Measurements from ENCODE around the gene CD93. TPM values are rescaled to one million over a fixed set of nuclear protein-coding genes. Genes with fewer than 3 reads are reported as not detected.

The CD93 gene, protein sequence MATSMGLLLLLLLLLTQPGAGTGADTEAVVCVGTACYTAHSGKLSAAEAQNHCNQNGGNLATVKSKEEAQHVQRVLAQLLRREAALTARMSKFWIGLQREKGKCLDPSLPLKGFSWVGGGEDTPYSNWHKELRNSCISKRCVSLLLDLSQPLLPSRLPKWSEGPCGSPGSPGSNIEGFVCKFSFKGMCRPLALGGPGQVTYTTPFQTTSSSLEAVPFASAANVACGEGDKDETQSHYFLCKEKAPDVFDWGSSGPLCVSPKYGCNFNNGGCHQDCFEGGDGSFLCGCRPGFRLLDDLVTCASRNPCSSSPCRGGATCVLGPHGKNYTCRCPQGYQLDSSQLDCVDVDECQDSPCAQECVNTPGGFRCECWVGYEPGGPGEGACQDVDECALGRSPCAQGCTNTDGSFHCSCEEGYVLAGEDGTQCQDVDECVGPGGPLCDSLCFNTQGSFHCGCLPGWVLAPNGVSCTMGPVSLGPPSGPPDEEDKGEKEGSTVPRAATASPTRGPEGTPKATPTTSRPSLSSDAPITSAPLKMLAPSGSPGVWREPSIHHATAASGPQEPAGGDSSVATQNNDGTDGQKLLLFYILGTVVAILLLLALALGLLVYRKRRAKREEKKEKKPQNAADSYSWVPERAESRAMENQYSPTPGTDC
- polyA plus RNA-seq (2012; ENCODE audit: insufficient read length, low read depth): 0.05 TPM

DNA sequence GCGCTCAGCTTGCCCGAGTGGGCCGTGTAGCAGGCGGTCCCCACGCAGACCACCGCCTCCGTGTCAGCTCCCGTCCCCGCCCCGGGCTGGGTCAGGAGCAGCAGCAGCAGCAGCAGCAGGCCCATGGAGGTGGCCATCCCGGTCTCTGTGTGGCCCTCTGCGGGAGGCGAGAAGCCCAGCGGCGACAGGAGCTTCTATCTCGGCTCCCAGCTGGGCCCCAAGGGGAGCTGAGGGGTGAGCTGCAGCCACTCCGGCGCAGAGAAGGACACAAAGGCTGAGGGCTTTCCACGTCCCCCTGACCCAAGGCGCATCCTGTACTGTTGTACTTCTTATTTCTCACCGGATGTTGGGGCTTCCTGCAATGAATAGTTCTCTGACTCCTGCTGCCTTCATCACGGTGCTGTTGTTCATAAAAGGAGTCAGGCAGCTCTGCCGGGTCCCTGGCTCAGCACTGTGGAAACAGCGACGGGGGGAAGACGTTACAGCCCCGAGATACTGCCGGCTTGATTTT lies at the start of gene CD93:
Gene CD93, minus strand, starts transcription at position 269 of the 511 bp plus-strand sequence. Its CDS starts 132 bp downstream, at position 137.
- no peak for TF ChIP-seq SIN3A (IDR thresholded peaks at IDR 0.05; ENCODE audit: borderline replicate concordance, insufficient read depth, low read length)
- no peak for TF ChIP-seq POLR2AphosphoS5 (IDR thresholded peaks at IDR 0.05; ENCODE audit: low read depth, low read length)
- TF ChIP-seq TAF1 (IDR thresholded peaks at IDR 0.05; ENCODE audit: borderline replicate concordance, insufficient read depth, low read length): no peak
- TF ChIP-seq FOXP2 (optimal IDR thresholded peaks at IDR 0.05; ENCODE audit: borderline replicate concordance, extremely low read depth, extremely low read length, insufficient read depth): no peak
- TF ChIP-seq, protein P1, sequence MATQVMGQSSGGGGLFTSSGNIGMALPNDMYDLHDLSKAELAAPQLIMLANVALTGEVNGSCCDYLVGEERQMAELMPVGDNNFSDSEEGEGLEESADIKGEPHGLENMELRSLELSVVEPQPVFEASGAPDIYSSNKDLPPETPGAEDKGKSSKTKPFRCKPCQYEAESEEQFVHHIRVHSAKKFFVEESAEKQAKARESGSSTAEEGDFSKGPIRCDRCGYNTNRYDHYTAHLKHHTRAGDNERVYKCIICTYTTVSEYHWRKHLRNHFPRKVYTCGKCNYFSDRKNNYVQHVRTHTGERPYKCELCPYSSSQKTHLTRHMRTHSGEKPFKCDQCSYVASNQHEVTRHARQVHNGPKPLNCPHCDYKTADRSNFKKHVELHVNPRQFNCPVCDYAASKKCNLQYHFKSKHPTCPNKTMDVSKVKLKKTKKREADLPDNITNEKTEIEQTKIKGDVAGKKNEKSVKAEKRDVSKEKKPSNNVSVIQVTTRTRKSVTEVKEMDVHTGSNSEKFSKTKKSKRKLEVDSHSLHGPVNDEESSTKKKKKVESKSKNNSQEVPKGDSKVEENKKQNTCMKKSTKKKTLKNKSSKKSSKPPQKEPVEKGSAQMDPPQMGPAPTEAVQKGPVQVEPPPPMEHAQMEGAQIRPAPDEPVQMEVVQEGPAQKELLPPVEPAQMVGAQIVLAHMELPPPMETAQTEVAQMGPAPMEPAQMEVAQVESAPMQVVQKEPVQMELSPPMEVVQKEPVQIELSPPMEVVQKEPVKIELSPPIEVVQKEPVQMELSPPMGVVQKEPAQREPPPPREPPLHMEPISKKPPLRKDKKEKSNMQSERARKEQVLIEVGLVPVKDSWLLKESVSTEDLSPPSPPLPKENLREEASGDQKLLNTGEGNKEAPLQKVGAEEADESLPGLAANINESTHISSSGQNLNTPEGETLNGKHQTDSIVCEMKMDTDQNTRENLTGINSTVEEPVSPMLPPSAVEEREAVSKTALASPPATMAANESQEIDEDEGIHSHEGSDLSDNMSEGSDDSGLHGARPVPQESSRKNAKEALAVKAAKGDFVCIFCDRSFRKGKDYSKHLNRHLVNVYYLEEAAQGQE (IDR thresholded peaks at IDR 0.05; ENCODE audit: insufficient read depth in 1 of 2, low read depth in 2 of 2, low read length in 2 of 2): no peak

GRCh38 chr20:23133560-23133998 lies 47.5 kb upstream of the CD93 start:
- TF ChIP-seq POLR2AphosphoS5 (IDR thresholded peaks at IDR 0.05; ENCODE audit: low read depth, low read length) (no peak), SIN3A (IDR thresholded peaks at IDR 0.05; ENCODE audit: borderline replicate concordance, insufficient read depth, low read length) (no peak), FOXP2 (optimal IDR thresholded peaks at IDR 0.05; ENCODE audit: borderline replicate concordance, extremely low read depth, extremely low read length, insufficient read depth) (no peak), TAF1 (IDR thresholded peaks at IDR 0.05; ENCODE audit: borderline replicate concordance, insufficient read depth, low read length) (no peak)
- TF ChIP-seq, protein P1 (IDR thresholded peaks at IDR 0.05; ENCODE audit: insufficient read depth in 1 of 2, low read depth in 2 of 2, low read length in 2 of 2): no peak

- TF ChIP-seq SIN3A (IDR thresholded peaks at IDR 0.05; ENCODE audit: borderline replicate concordance, insufficient read depth, low read length) (no peak), POLR2AphosphoS5 (IDR thresholded peaks at IDR 0.05; ENCODE audit: low read depth, low read length) (no peak), TAF1 (IDR thresholded peaks at IDR 0.05; ENCODE audit: borderline replicate concordance, insufficient read depth, low read length) (no peak), FOXP2 (optimal IDR thresholded peaks at IDR 0.05; ENCODE audit: borderline replicate concordance, extremely low read depth, extremely low read length, insufficient read depth) (no peak)
- TF ChIP-seq, protein P1 (IDR thresholded peaks at IDR 0.05; ENCODE audit: insufficient read depth in 1 of 2, low read depth in 2 of 2, low read length in 2 of 2): no peak
These were observed 46.9 kb upstream of the CD93 start for GRCh38 chr20:23132930-23133559.

DNA sequence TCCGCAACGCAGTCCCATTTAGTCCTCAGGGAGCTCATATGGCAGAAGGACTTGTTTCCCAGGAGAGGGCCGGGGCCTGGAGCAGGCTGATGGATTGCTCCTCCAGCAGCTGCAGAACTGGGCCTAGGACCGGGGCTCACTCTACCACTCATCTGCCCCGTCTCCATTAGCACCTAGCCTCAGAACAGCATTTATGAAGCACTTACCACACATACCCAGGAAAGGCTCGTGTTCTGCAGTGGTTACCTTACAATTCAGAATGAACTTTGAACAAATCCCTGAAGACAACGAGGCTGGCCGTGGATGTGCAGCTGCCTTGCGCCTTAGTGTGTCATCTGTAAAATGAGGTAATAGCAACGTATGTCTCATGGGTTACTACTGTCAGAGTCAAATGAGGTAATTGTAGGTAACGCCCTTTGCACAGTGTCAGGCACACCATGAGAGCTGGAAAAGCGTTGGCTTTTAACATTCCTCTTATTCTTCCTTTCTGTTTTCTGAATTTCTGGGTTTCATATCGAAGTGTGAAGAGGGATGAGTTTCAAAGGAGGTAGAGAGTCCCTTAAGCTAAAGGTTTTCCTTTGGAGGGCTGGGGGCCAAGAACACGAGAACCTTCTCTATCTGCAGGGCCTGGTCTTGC lies 46.3 kb upstream of the CD93 start:
- TF ChIP-seq, protein P1 (IDR thresholded peaks at IDR 0.05; ENCODE audit: insufficient read depth in 1 of 2, low read depth in 2 of 2, low read length in 2 of 2): no peak
- TF ChIP-seq TAF1 (IDR thresholded peaks at IDR 0.05; ENCODE audit: borderline replicate concordance, insufficient read depth, low read length) (no peak), FOXP2 (optimal IDR thresholded peaks at IDR 0.05; ENCODE audit: borderline replicate concordance, extremely low read depth, extremely low read length, insufficient read depth) (no peak), POLR2AphosphoS5 (IDR thresholded peaks at IDR 0.05; ENCODE audit: low read depth, low read length) (no peak), SIN3A (IDR thresholded peaks at IDR 0.05; ENCODE audit: borderline replicate concordance, insufficient read depth, low read length) (no peak)
